A549 (cell line): Measurements from ENCODE around the gene CLCA2. TPM values are rescaled to one million over a fixed set of nuclear protein-coding genes. Genes with fewer than 3 reads are reported as not detected.

Source experiments
- ATAC-seq, 2 experiments: fragments of 200-7000 bp in 1 of 2; fragments of >200 bp in 1 of 2; cut with Nextera tagmentation in 1 of 2; cut with Tn5 transposase in 1 of 2; 3 replicates each; pipeline versions ENCODE4 v1.8.0 to v1.9.1; 2018 to 2020; ENCODE audit warnings: mild to moderate bottlenecking in 1 of 2, moderate library complexity in 1 of 2
- CTCF ChIA-PET: fragments of 300-600 bp; sonication (Branson Sonifier 250); formaldehyde crosslinking; extraction: SDS; loops from one replicate; lab custom pipeline; 2021; ENCODE audit warnings: antibody characterized with exemption, inconsistent platforms; lab: Yijun Ruan, JAX
- POLR2A ChIA-PET: fragments of 350-600 bp; formaldehyde crosslinking; extraction: SDS; loops from one replicate; lab custom pipeline; 2021; ENCODE audit warnings: antibody characterized with exemption, inconsistent platforms; lab: Yijun Ruan, JAX
- DNase-seq, 2 experiments: peaks; one replicate each; pipeline versions ENCODE4 v3.0.0 to v3.0.0-alpha.2; 2011 to 2016; ENCODE audit warnings: low read depth in 1 of 2, low spot score in 1 of 2
- FAIRE-seq: peaks from 2 replicates; lab custom pipeline; 2011; peaks lifted over from hg19 to GRCh38; lab: Jason Lieb, UNC
- H3K27ac ChIP-seq, 2 experiments: fragments of >200 bp; sonication (Bioruptor Twin); formaldehyde crosslinking; 3 replicates each; pipeline ENCODE4 v1.5.1; 2016 to 2017
- H3K4me1 ChIP-seq: fragments of >200 bp; sonication (Bioruptor Twin); formaldehyde crosslinking; 3 replicates; pipeline ENCODE4 v1.6.1; 2016
- H3K4me2 ChIP-seq: fragments of >200 bp; sonication (Bioruptor Twin); formaldehyde crosslinking; 3 replicates; pipeline ENCODE4 v1.6.1; 2016
- H3K4me3 ChIP-seq: fragments of >200 bp; sonication (Bioruptor Twin); formaldehyde crosslinking; 3 replicates; pipeline ENCODE4 v1.5.1; 2016
- H3K9me3 ChIP-seq: fragments of >200 bp; sonication (Bioruptor Twin); formaldehyde crosslinking; 3 replicates; pipeline ENCODE4 v1.6.1; 2016
- BCL3 ChIP-seq: fragments of >200 bp; sonication (Bioruptor Twin); formaldehyde crosslinking; IDR thresholded peaks from 3 replicates; pipeline ENCODE4 v1.6.1; 2016
- BHLHE40 ChIP-seq: IDR thresholded peaks from 2 replicates; pipeline ENCODE4 v1.6.1; 2012; ENCODE audit warnings: low read depth, low read length, inconsistent platforms
- CHD4 ChIP-seq: fragments of 200-600 bp; sonication (generic); IDR thresholded peaks from 2 replicates; pipeline ENCODE4 v1.6.1; 2016; ENCODE audit warnings: antibody characterized with exemption, mild to moderate bottlenecking, borderline replicate concordance
- ELK1 ChIP-seq: fragments of 150-350 bp; IDR thresholded peaks from 2 replicates; pipeline ENCODE4 v1.6.1; 2014; ENCODE audit warnings: low read depth, mild to moderate bottlenecking, low read length
- EP300 ChIP-seq, 2 experiments: fragments of >200 bp; sonication (Bioruptor Twin); formaldehyde crosslinking; IDR thresholded peaks; 2 replicates in 1 of 2; 3 replicates in 1 of 2; pipeline ENCODE4 v1.6.1; 2016 to 2017
- GATA3 ChIP-seq: IDR thresholded peaks from 2 replicates; pipeline ENCODE4 v1.6.1; 2012; ENCODE audit warnings: borderline replicate concordance
- HOXB5 ChIP-seq: fragments of 250-450 bp; sonication (Bioruptor Pico); IDR thresholded peaks from 2 replicates; pipeline ENCODE4 v1.5.0; 2020; ENCODE audit warnings: mild to moderate bottlenecking, moderate library complexity
- KDM1A ChIP-seq: fragments of 200-600 bp; sonication (generic); IDR thresholded peaks from 2 replicates; pipeline ENCODE4 v1.6.1; 2016; ENCODE audit warnings: low read depth, mild to moderate bottlenecking
- MAZ ChIP-seq: fragments of 150-350 bp; IDR thresholded peaks from 2 replicates; pipeline ENCODE4 v1.6.1; 2014; ENCODE audit warnings: antibody characterized with exemption, low read depth, low read length, borderline replicate concordance
- NFE2L2 ChIP-seq: fragments of 150-350 bp; conservative IDR thresholded peaks from 2 replicates; pipeline ENCODE4 v1.6.1; 2014; ENCODE audit warnings: low read length
- NPAS2 ChIP-seq: fragments of 250-450 bp; sonication (Bioruptor Pico); IDR thresholded peaks from 2 replicates; pipeline ENCODE4 v1.8.0; 2022; ENCODE audit warnings: mild to moderate bottlenecking, moderate library complexity, borderline replicate concordance
- PBX3 ChIP-seq: IDR thresholded peaks from 2 replicates; pipeline ENCODE4 v1.6.1; 2012
- RCOR1 ChIP-seq: fragments of 150-350 bp; IDR thresholded peaks from 2 replicates; pipeline ENCODE4 v1.6.1; 2014; ENCODE audit warnings: antibody characterized with exemption, low read length, low read depth
- TP53 ChIP-seq: fragments of 250-450 bp; sonication (Bioruptor Pico); IDR thresholded peaks from 2 replicates; pipeline ENCODE4 v1.5.0; 2021; ENCODE audit warnings: mild to moderate bottlenecking, moderate library complexity
- USF2 ChIP-seq: fragments of 450-650 bp; IDR thresholded peaks from 2 replicates; pipeline ENCODE4 v1.6.1; 2014; ENCODE audit warnings: antibody characterized with exemption
- ZNF302 ChIP-seq: fragments of 250-450 bp; sonication (Bioruptor Pico); IDR thresholded peaks from 2 replicates; pipeline ENCODE4 v1.9.0; 2021; ENCODE audit warnings: inconsistent platforms, mild to moderate bottlenecking, moderate library complexity
- polyA plus RNA-seq, 4 experiments: library from polyadenylated mRNA; depleted of rRNA in 3 of 4; stranded (reverse); fragments of >200 nt; fragmentation: RNase III in 1 of 4; extraction: RNeasy Plus Mini Kit Qiagen cat#74134 plus additional on column Dnase treatment in 1 of 4; gene quantifications; 2 replicates in 3 of 4; 3 replicates in 1 of 4; pipeline ENCODE4 v1.2.3, GENCODE V29; 2011 to 2017
- TF ChIP-seq, protein P1 (sequence below): fragments of >200 bp; sonication (Bioruptor Twin); formaldehyde crosslinking; IDR thresholded peaks from 3 replicates; pipeline ENCODE4 v1.5.1; 2016

Gene CLCA2
- polyA plus RNA-seq, 2 of the 4 experiments (the other 2 are of a cell fraction) = 0.05 TPM; not detected in 1

DNA sequence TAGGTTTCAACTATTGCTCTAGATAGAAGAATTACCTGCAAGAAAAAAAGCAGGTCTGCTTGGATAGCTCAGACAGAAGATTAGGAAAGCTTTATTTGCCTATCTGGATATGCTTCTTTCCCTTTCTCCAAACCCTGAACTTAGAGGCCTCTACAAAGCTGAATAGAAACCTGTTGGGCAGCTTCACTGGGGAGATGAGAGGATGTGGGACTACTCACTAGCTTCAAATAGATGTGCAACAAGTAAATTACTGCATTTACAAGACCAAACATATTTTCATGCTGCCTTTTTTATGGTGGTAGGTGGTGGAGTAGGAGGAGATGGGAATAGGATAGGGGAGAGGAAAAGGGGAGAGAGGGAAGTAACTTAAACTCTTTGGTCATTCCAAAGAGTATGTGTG is 6.4 kb downstream of the CLCA2 start:
- peaks cover 12% of the 10 kb centered on the region for H3K4me1 ChIP-seq
- CTCF ChIA-PET = interaction anchor here (1.1 kb wide), 1 partner anchor 70 kb away, joined by 3 read pairs; no protein-coding TSS in a partner anchor
- peak overlapping the region; percentile 17 to 64; a peak in 3 of 6 replicates for H3K27ac ChIP-seq
- no peak overlapping the region for H3K4me3 ChIP-seq
- FAIRE-seq (no peak), ATAC-seq (no peak)
- H3K4me2 ChIP-seq = peak overlapping the region; percentile 57; the same call in 2 of the 3 replicates
- TF ChIP-seq PBX3 (no peak), EP300 (IDR thresholded peaks at IDR 0.05) (no peak), MAZ (no peak), ELK1 (no peak), NFE2L2 (no peak)
- TF ChIP-seq, all 56 proteins: peak for 0
- POLR2A ChIA-PET = interaction anchor here (1.7 kb wide), 1 partner anchor 34 kb away, joined by 3 read pairs; the partner anchor contains the start of gene ODF2L
- DNase-seq = no peak
- no peaks in the 10 kb centered on the region for H3K9me3 ChIP-seq

DNA sequence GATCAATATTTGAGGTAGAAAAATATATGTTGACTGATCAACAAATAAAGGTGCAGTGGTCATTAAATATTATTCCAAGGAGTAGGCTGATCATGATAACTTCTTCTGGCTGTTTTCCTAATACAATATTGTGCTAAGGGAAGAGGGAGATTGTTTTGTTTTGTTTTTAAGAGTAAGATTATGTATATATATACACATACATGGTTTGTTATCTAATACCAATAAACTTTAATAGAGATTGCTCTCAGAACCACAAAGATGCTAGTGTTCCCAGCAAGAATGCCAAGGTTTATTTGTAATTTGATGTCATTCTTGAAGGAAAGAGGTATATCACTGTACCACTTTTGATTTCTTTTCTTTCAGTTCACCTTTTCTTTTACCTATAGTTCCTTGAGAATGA is 10.1 kb downstream of the CLCA2 start:
- no peaks in the 10 kb centered on the region for H3K9me3 ChIP-seq
- no peak overlapping the region for H3K4me2 ChIP-seq
- FAIRE-seq (no peak), ATAC-seq (no peak)
- H3K4me3 ChIP-seq = no peak overlapping the region
- POLR2A ChIA-PET = no interaction called here
- CTCF ChIA-PET = no interaction called here
- TF ChIP-seq BCL3 (no peak), RCOR1 (no peak), CHD4 (no peak), NPAS2 (no peak), GATA3 (no peak), KDM1A (no peak), TP53 (CRISPR knock-in tag) (no peak), BHLHE40 (no peak), USF2 (no peak), PBX3 (no peak), HOXB5 (CRISPR knock-in tag) (no peak), ZNF302 (CRISPR knock-in tag) (no peak)
- TF ChIP-seq, protein P1, sequence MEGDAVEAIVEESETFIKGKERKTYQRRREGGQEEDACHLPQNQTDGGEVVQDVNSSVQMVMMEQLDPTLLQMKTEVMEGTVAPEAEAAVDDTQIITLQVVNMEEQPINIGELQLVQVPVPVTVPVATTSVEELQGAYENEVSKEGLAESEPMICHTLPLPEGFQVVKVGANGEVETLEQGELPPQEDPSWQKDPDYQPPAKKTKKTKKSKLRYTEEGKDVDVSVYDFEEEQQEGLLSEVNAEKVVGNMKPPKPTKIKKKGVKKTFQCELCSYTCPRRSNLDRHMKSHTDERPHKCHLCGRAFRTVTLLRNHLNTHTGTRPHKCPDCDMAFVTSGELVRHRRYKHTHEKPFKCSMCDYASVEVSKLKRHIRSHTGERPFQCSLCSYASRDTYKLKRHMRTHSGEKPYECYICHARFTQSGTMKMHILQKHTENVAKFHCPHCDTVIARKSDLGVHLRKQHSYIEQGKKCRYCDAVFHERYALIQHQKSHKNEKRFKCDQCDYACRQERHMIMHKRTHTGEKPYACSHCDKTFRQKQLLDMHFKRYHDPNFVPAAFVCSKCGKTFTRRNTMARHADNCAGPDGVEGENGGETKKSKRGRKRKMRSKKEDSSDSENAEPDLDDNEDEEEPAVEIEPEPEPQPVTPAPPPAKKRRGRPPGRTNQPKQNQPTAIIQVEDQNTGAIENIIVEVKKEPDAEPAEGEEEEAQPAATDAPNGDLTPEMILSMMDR = no peak
- TF ChIP-seq, all 56 proteins: peak for 0
- DNase-seq = no peak
- Histone ChIP-seq H3K27ac (no peak overlapping the region), H3K4me1 (peaks cover 12% of the 10 kb centered on the region)
